ENCODE results near the gene COL4A2.

Gene COL4A2

GRCh38 chr13:110458594-110459365, 151.7 kb downstream of the COL4A2 start:
- no peak for DNase-seq (ENCODE audit: low read depth)

DNA sequence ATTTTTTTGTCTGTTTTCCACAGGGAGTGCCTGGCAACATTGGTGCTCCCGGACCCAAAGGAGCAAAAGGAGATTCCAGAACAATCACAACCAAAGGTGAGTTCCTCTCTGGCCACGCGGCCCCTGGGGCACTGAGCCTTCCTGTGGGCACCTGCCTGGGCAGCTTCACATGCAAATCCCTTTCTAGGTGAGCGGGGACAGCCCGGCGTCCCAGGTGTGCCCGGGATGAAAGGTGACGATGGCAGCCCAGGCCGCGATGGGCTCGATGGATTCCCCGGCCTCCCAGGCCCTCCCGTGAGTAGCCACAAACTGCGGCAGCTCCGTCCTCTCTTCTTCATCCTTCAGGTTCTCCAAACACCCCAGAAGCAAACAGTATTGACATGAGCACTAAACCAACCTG, 155.0 kb downstream of the COL4A2 start:
- no peak for DNase-seq (ENCODE audit: low read depth)
- TF ChIP-seq, protein P1, sequence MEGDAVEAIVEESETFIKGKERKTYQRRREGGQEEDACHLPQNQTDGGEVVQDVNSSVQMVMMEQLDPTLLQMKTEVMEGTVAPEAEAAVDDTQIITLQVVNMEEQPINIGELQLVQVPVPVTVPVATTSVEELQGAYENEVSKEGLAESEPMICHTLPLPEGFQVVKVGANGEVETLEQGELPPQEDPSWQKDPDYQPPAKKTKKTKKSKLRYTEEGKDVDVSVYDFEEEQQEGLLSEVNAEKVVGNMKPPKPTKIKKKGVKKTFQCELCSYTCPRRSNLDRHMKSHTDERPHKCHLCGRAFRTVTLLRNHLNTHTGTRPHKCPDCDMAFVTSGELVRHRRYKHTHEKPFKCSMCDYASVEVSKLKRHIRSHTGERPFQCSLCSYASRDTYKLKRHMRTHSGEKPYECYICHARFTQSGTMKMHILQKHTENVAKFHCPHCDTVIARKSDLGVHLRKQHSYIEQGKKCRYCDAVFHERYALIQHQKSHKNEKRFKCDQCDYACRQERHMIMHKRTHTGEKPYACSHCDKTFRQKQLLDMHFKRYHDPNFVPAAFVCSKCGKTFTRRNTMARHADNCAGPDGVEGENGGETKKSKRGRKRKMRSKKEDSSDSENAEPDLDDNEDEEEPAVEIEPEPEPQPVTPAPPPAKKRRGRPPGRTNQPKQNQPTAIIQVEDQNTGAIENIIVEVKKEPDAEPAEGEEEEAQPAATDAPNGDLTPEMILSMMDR (IDR thresholded peaks at IDR 0.05; ENCODE audit: control insufficient read depth, insufficient read depth, low read depth, low read length, missing control alignments) = no peak
- no peak overlapping the region for H3K4me3 ChIP-seq (ENCODE audit: control insufficient read depth, low read depth, low read length)

More at GRCh38 chr13:110458594-110459365, 151.7 kb downstream of the COL4A2 start:
- TF ChIP-seq, protein P1 (IDR thresholded peaks at IDR 0.05; ENCODE audit: control insufficient read depth, insufficient read depth, low read depth, low read length, missing control alignments) = no peak
- no peak overlapping the region for H3K4me3 ChIP-seq (ENCODE audit: control insufficient read depth, low read depth, low read length)

DNA sequence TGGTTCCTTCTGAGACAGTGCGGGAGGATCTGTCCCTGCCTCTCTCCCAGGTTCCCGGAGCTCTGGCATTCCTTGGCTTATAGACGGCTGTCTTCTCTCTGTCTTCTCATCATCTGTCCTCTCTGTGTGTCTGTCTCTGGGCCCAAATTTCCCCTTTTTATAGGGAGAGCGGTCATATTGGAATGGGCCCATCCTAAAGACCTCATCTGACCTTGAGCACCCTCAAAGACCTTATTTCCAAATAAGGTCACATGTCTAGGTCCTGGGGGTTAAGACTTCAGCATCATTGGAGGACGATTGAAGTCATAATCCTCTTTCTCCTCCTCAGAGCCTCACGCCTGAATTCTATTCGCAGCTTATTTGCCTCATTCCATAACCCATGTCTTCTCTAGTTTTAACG, 156.1 kb downstream of the COL4A2 start:
- DNase-seq (ENCODE audit: low read depth) = no peak
- H3K4me3 ChIP-seq (ENCODE audit: control insufficient read depth, low read depth, low read length) = no peak overlapping the region
- TF ChIP-seq, protein P1 (IDR thresholded peaks at IDR 0.05; ENCODE audit: control insufficient read depth, insufficient read depth, low read depth, low read length, missing control alignments) = no peak

DNA sequence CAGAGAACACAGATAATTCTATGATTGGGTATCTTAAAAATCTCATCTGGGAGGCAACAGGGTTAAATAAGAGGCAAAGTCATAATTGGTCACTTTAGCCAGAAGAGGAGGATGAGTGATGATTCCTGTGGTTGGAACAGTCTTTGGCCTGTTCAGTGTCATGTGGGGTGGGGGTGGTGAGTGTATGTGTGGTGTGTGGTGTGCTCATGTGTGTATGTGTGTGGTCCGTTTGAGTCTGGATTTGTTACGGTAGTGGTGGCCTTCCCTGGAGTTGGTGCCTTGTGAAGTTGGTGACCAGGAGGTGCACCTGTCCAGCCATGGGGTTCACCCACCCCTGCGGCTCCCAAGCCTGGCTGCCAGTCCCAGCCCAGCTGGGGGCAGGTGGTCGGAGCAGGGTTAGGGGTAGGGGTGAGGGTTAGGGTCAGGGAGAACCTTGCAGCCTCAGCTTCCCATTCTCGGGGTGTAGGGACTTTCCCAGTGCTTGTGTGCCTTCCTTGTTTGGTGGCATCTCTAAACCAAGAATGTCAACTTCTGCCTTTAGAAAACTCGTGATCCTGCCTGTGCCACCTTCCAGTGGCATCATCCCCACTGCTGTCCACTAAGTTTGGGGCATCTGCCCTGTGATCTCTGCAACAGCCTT, 156.9 kb downstream of the COL4A2 start:
- no peak overlapping the region for H3K4me3 ChIP-seq (ENCODE audit: control insufficient read depth, low read depth, low read length)
- TF ChIP-seq, protein P1 (IDR thresholded peaks at IDR 0.05; ENCODE audit: control insufficient read depth, insufficient read depth, low read depth, low read length, missing control alignments) = no peak
- DNase-seq (ENCODE audit: low read depth) = no peak

GRCh38 chr13:110464556-110465333, 157.7 kb downstream of the COL4A2 start:
- DNase-seq (ENCODE audit: low read depth) = no peak
- TF ChIP-seq, protein P1 (IDR thresholded peaks at IDR 0.05; ENCODE audit: control insufficient read depth, insufficient read depth, low read depth, low read length, missing control alignments) = no peak
- no peak overlapping the region for H3K4me3 ChIP-seq (ENCODE audit: control insufficient read depth, low read depth, low read length)

- no peak for DNase-seq (ENCODE audit: low read depth)
- H3K4me3 ChIP-seq (ENCODE audit: control insufficient read depth, low read depth, low read length) = no peak overlapping the region
- TF ChIP-seq, protein P1 (IDR thresholded peaks at IDR 0.05; ENCODE audit: control insufficient read depth, insufficient read depth, low read depth, low read length, missing control alignments) = no peak
These were observed 158.6 kb downstream of the COL4A2 start for GRCh38 chr13:110465696-110466095.

Data from AG09309 (cell line).